CD4-positive, alpha-beta T cell treated with Interleukin-12 subunit alpha and Interleukin-12 subunit beta, for 1 hour (primary cell): ENCODE data around the gene RIT1.
"Not testable (repeated sequence)": the region's sequence is repeated elsewhere in the genome, so short reads cannot be mapped to it uniquely, and the experiment has no call there.

Experiments
- DNase-seq: peaks from one replicate; pipeline ENCODE4 v3.0.0-alpha.2; 2020

RIT1 gene

GRCh38 chr1:155933591-155934096 is 22.5 kb upstream of the RIT1 start:
- DNase-seq: no peak

DNA sequence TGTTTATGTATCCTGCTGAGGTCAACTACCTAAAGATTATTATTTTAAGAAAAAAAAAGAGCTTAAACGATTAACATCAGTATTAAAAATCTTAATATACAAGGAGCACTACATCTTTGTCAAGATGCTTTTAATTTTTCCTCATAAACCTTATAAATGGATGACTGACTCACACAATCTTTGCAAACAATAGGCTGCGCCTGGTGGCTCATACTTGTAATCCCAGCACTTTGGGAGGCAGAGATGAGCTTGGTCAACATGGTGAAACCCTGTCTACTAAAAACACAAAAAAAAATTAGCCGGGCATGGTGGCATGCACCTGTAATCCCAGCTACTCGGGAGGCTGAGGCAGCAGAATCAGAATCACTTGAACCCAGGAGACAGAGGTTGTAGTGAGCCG is 21.3 kb upstream of the RIT1 start:
- no peak for DNase-seq

GRCh38 chr1:155932081-155932480 is 20.9 kb upstream of the RIT1 start:
- no peak for DNase-seq

- no peak for DNase-seq
Observed at GRCh38 chr1:155931332-155932038, 20.3 kb upstream of the RIT1 start.

GRCh38 chr1:155930725-155931124 is 19.6 kb upstream of the RIT1 start:
- DNase-seq: not testable (repeated sequence)

- no peak for DNase-seq
Observed at GRCh38 chr1:155929057-155929456, 17.9 kb upstream of the RIT1 start.

GRCh38 chr1:155925506-155925905 is 14.4 kb upstream of the RIT1 start:
- no peak for DNase-seq

DNA sequence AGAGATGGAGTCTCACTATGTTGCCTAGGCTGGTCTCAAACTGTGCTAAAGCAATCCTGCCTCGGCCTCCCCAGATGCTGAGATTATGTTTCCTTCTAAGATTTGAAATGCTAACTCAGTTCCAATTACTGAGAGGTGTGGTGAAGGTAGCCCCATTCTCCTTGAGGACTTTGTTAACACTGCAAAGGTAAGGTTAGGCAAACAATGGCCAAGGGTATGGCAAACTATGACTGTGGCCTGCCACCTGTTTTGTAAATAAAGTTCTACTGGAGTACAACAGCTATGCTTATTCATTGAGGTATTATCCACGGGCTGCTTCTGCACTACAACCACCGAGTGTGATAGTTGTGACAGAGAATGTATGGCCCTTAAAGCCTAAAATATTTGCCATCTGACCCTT is 9.6 kb upstream of the RIT1 start:
- no peak for DNase-seq

DNA sequence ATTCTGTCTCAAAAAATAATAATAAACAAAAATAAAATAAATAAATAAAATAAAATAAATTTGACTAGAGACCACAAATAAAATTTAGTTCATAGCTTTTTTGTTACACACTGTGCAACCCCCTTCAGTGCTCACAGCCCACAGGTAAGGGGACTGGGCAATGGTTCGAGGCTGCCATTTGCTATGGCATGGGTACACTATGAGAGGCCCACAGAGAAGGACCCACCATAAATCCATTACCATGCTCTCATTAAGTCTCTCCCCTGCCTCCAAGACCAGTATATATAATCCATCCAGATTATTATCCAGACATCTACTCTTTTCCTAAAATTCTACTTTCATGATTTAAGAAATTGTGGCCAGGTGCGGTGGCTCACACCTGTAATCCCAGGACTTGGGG is 8.7 kb upstream of the RIT1 start:
- DNase-seq: no peak

- no peak for DNase-seq
Observed at GRCh38 chr1:155918660-155919059, 7.5 kb upstream of the RIT1 start.

DNA sequence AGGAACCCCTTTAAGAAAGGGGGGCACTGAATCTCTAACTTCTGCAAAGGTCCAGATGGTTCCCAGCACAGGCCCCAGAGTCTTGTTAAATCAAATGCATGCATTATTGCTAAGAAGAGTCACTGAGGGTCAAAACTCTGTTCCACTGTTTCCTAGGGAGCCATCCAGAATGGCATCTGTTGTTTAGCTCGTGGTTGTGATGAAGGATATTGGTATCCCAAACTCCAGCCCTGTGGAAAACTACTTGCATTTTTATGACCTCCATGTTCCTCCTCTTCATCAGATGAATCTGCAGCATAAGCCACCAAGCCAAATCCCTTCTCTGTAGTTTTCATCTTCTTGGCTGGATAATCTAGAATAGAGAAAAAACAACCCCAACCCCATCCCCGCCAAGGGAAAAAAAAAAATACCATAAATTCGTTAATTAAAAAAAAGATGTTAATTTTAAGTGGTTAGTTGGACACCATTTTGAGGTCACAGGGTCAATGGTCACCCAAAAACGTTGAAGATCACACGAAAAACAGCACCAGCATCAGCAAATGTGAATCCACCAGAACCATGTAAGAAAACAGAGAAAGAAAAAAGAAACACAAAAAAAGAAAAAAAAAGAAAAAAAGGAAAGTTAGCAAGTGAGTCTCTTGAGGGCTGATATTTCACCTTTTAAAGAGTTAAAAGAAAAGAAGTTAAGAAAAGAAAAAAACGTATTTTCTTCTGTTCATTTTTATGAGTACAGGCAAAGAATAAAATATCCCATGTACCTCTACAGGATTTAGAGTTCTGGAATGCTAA is 3.0 kb upstream of the RIT1 start:
- no peak for DNase-seq

DNA sequence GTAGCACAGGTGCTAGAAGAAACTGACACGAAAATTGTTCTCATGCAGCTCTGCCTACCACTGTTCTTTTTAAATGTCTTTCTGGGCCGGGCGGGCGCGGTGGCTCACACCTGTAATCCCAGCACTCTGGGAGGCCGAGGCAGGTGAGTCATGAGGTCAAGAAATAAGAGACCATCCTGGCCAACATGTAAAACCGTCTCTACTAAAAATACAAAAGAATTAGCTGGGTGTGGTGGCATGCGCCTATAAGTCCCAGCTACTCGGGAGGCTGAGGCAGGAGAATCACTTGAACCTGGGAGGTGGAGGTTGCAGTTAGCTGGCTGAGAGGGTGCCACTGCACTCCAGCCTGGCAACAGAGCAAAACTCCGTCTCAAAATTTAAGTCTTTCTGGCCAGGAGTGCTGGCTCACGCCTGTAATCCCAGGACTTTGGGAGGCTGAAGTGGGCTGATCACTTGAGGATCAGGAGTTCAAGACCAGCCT is 947 bp upstream of the RIT1 start:
- DNase-seq: no peak

DNA sequence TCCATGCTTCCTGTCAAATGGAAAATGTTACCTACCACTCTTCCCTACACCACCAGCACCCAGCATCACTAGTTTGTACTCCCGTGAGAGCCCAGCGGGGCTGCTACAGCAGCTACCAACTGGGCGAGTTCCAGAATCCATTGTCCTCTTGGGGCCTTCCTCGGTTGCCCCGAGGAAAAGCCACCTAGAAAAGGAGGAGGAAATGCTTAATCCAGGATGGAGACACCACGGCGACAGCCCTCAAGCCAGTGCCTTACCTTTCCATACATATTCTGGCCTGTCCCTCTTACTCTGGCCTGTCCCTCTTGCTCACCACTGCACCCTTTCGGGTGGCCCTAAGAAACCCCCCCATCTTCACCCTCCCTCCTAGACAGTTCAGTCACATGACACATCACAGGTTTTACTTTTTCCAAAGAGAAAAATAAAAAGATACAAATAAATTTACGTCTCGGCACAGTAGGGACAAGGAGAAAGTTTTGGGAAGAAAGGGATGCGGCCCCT is 478 bp downstream of the RIT1 start:
- DNase-seq: peak; percentile 40

GRCh38 chr1:155909894-155910293 is 1.3 kb downstream of the RIT1 start:
- DNase-seq: peak; percentile 26

GRCh38 chr1:155904261-155904660 is 6.9 kb downstream of the RIT1 start:
- DNase-seq: no peak

GRCh38 chr1:155900161-155900560 is 11.0 kb downstream of the RIT1 start:
- no peak for DNase-seq

GRCh38 chr1:155899683-155900082 is 11.5 kb downstream of the RIT1 start:
- no peak for DNase-seq

GRCh38 chr1:155898888-155899287 is 12.3 kb downstream of the RIT1 start:
- DNase-seq: no peak

DNA sequence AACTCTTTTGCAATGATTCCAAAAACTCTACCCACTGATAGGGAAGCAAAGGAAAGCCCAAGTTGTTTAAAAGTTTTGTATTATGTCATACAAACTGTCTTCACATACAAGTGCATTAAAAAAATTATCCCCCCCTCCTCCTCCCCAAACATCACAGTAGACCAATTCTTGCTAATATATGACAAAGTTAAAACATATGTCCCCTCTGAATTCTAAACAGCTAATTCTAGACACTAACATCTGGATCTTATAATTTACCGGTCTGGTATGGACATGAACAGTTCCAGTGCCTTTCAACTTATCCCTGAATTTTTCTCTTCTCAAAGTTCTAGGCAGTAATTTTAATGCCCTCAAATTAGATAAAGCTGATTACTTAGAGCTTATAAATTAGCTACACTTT is 13.4 kb downstream of the RIT1 start:
- DNase-seq: no peak

DNA sequence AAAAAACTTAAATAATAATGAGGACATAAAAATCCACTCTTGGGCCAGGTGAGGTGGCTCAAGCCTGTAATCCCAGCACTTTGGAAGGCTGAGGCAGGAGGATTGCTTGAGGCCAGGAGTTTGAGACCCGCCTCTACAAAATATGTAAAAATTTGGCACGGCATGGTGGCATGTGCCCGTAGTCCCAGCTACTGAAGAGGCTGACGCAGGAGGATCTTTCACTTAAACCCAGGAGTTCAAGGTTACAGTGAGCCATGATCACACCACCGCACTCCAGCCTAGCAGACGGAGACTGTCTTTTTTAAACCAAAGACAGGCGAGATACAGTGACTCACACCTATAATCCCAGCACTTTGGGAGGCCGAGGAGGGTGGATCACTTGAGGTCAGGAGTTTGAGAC is 14.7 kb downstream of the RIT1 start:
- DNase-seq: not testable (repeated sequence)

GRCh38 chr1:155895617-155896016 is 15.5 kb downstream of the RIT1 start:
- DNase-seq: not testable (repeated sequence)

DNA sequence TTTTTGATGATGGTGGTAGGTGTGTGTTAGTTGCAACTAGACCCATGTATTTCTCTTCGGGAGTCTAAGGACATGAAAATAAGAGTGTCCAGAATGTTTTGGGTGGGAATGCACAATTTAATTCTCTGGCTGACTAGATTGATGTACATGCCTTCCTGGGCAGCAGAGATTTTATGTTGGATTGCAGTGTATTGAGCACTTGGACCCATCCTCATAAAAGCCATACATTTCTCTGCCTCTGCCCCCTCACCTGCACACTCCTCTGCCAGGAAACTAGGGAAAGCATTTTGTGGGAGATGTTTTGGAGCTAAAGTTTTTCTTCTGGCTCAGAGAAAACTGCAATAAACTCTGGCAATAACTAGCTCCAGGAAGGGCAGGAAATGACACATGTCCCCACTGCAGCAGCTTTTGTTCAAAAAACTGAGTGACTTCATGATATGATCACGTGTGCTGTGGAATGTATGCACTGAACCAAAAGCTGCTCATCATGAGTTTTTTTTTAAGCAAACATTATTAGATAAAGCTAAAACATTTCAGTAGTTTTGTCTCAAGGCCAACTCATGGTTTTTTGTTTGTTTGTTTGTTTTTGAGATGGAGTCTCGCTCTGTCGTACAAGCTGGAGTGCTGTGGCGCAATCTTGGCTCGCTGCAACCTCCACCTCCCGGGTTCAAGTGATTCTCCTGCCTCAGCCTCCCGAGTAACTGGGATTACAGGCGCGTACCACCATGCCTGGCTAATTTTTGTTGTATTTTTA is 17.6 kb downstream of the RIT1 start:
- DNase-seq: peak; percentile 42

DNA sequence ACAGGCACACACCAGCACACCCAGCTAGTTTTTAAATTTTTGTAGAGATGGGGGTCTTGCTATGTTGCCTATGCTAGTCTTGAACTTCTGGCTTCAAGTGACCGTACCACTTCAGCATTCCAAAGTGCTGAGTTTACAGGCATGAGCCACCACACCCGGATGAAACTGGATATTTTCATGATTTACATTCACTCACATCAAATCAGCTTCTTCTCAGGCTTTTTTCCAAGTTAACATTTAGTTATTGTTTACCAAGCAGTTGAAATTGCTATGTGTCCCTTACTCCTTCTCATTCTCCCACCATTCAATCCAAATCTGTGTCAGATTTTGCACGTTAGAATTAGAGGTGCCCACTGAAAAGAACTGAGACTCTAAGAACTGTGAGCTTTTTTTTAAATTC is 18.4 kb downstream of the RIT1 start:
- DNase-seq: no peak
